Coronary artery (tissue), 2 donors: Measurements from ENCODE around the gene PDZD7.

Experiments used
- DNase-seq: peaks from one replicate; pipeline ENCODE4 v3.0.0-alpha.2; 2017; ENCODE audit warnings: low spot score
- H3K27ac ChIP-seq, 2 donors: fragments of 200-600 bp; sonication (generic); one replicate each; pipeline ENCODE4 v1.5.1; 2016 to 2019
- H3K4me3 ChIP-seq: fragments of 200-600 bp; sonication (generic); 2 replicates; pipeline ENCODE4 v1.5.1; 2016; ENCODE audit warnings: mild to moderate bottlenecking, moderate library complexity
- CTCF ChIP-seq: fragments of 200-600 bp; sonication (generic); IDR thresholded peaks from one replicate; pipeline ENCODE4 v1.5.1; 2019; ENCODE audit warnings: antibody characterized with exemption

Gene PDZD7

GRCh38 chr10:101018118-101018599 is 12.8 kb downstream of the PDZD7 start:
- no peak for DNase-seq
- no peak for TF ChIP-seq CTCF
- Histone ChIP-seq H3K27ac (no peak overlapping the region), H3K4me3 (no peak overlapping the region)

- DNase-seq, result no peak
Measured at GRCh38 chr10:101016814-101017213, 14.1 kb downstream of the PDZD7 start.

GRCh38 chr10:101015582-101015973 is 15.4 kb downstream of the PDZD7 start:
- no peak overlapping the region for H3K27ac ChIP-seq
- TF ChIP-seq CTCF, result no peak
- H3K4me3 ChIP-seq, result no peak overlapping the region
- no peak for DNase-seq

More at GRCh38 chr10:101016814-101017213, 14.1 kb downstream of the PDZD7 start:
- no peak for TF ChIP-seq CTCF
- Histone ChIP-seq H3K4me3 (no peak overlapping the region), H3K27ac (no peak overlapping the region)

- TF ChIP-seq CTCF, result no peak
- no peak for DNase-seq
- Histone ChIP-seq H3K27ac (no peak overlapping the region), H3K4me3 (no peak overlapping the region)
Measured at GRCh38 chr10:101014966-101015581, 15.9 kb downstream of the PDZD7 start.

GRCh38 chr10:101014230-101014884 is 16.6 kb downstream of the PDZD7 start:
- TF ChIP-seq CTCF, result peak; percentile 94
- Histone ChIP-seq H3K4me3 (no peak overlapping the region), H3K27ac (no peak overlapping the region)
- no peak for DNase-seq

GRCh38 chr10:101013365-101013825 is 17.5 kb downstream of the PDZD7 start:
- no peak for TF ChIP-seq CTCF
- Histone ChIP-seq H3K27ac (peak overlapping the region; percentile 0 to 77), H3K4me3 (peak overlapping the region; percentile 30)
- DNase-seq, result no peak
